PFSK-1 (cell line): Measurements from ENCODE around the gene SLC24A3.

Experiments used
- FOXP2 ChIP-seq: optimal IDR thresholded peaks from 2 replicates; pipeline ENCODE3; 2011; ENCODE audit warnings: borderline replicate concordance, control low read depth, inconsistent platforms; ENCODE audit not compliant: insufficient read depth; ENCODE audit errors: extremely low read length, extremely low read depth
- POLR2AphosphoS5 ChIP-seq: IDR thresholded peaks from 2 replicates; pipeline ENCODE4 v1.6.1; 2012; ENCODE audit warnings: low read depth, mild to moderate bottlenecking, control low read depth, low read length, moderate library complexity
- SIN3A ChIP-seq: IDR thresholded peaks from 2 replicates; pipeline ENCODE4 v1.6.1; 2012; ENCODE audit warnings: mild to moderate bottlenecking, low read length, moderate library complexity, borderline replicate concordance; ENCODE audit not compliant: insufficient read depth
- TAF1 ChIP-seq: IDR thresholded peaks from 2 replicates; pipeline ENCODE4 v1.6.1; 2012; ENCODE audit warnings: low read length, control low read depth, borderline replicate concordance; ENCODE audit not compliant: insufficient read depth
- TF ChIP-seq, protein P1 (sequence below), 2 experiments: IDR thresholded peaks; 2 replicates each; pipeline versions ENCODE4 v1.6.1 to v1.8.0; 2011 to 2012; ENCODE audit warnings: low read depth in 2 of 2, low read length in 2 of 2, control low read depth in 1 of 2, inconsistent platforms in 1 of 2, mild to moderate bottlenecking in 1 of 2, moderate library complexity in 1 of 2; ENCODE audit not compliant: insufficient read depth in 1 of 2

Gene SLC24A3

DNA sequence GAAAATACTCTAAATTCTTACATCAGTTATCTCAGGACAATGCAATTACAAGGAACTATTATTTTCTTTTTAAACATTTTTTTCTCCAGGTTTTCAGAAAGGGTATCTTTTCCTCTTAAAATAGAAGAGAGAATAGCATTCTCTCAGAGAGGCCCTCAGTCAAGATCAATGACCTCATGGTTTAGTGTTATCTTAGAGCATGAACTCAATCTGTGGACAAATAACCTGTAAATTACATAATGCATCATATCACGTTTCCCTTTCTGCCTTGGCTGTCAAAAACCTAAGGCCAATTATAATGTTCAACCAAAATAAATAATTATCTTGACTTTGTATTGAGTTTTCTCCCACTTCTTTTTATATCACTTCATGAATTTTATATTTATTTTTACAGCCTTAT, 202.2 kb downstream of the SLC24A3 start:
- no peak for TF ChIP-seq TAF1
- no peak for TF ChIP-seq SIN3A
- TF ChIP-seq, protein P1, sequence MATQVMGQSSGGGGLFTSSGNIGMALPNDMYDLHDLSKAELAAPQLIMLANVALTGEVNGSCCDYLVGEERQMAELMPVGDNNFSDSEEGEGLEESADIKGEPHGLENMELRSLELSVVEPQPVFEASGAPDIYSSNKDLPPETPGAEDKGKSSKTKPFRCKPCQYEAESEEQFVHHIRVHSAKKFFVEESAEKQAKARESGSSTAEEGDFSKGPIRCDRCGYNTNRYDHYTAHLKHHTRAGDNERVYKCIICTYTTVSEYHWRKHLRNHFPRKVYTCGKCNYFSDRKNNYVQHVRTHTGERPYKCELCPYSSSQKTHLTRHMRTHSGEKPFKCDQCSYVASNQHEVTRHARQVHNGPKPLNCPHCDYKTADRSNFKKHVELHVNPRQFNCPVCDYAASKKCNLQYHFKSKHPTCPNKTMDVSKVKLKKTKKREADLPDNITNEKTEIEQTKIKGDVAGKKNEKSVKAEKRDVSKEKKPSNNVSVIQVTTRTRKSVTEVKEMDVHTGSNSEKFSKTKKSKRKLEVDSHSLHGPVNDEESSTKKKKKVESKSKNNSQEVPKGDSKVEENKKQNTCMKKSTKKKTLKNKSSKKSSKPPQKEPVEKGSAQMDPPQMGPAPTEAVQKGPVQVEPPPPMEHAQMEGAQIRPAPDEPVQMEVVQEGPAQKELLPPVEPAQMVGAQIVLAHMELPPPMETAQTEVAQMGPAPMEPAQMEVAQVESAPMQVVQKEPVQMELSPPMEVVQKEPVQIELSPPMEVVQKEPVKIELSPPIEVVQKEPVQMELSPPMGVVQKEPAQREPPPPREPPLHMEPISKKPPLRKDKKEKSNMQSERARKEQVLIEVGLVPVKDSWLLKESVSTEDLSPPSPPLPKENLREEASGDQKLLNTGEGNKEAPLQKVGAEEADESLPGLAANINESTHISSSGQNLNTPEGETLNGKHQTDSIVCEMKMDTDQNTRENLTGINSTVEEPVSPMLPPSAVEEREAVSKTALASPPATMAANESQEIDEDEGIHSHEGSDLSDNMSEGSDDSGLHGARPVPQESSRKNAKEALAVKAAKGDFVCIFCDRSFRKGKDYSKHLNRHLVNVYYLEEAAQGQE (IDR thresholded peaks at IDR 0.05; ENCODE audit: insufficient read depth in 1 of 2, low read depth in 2 of 2, low read length in 2 of 2), result no peak
- TF ChIP-seq POLR2AphosphoS5, result no peak
- no peak for TF ChIP-seq FOXP2

DNA sequence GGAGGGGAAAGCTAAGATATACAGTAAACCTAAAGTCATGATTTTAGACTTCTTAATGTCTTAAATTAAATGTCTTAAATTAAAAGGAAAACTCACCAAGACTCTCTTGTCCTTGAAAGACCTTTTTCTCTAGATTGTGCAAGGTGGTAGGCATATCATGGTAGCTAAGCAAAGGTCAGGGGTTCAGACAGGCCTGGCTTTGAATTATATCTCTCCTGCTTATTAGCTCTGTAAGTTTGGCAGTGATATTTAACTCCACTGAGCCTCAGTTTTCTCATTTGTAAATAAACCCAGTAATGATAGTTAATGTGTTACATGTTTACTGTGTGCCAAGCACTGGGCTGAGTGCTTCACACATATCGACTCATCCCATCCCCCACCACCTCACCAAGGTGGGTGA, 203.3 kb downstream of the SLC24A3 start:
- TF ChIP-seq SIN3A (no peak), TAF1 (no peak), FOXP2 (no peak), POLR2AphosphoS5 (no peak)
- TF ChIP-seq, protein P1 (IDR thresholded peaks at IDR 0.05; ENCODE audit: insufficient read depth in 1 of 2, low read depth in 2 of 2, low read length in 2 of 2), result no peak

DNA sequence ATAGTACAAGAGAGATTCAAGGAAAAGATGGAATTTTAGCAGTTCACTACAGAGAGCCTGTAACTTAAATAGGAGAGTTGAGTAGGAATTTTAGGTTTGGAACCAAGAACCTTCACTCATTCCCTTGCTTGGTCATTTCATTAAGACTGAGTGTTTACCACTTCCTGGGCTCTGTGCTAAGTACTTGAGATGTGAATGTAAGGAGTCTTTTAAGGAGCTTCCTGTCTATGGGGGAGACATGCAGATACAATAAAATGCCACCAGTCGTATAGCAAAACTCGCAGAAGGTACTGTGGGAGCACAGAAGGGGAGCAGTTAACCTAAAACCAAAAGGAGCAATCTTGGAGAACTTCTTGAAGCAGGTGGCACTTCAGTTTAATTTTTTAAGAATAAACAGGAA, 204.2 kb downstream of the SLC24A3 start:
- TF ChIP-seq FOXP2 (no peak), TAF1 (no peak), SIN3A (no peak), POLR2AphosphoS5 (no peak)
- TF ChIP-seq, protein P1 (IDR thresholded peaks at IDR 0.05; ENCODE audit: insufficient read depth in 1 of 2, low read depth in 2 of 2, low read length in 2 of 2), result no peak

DNA sequence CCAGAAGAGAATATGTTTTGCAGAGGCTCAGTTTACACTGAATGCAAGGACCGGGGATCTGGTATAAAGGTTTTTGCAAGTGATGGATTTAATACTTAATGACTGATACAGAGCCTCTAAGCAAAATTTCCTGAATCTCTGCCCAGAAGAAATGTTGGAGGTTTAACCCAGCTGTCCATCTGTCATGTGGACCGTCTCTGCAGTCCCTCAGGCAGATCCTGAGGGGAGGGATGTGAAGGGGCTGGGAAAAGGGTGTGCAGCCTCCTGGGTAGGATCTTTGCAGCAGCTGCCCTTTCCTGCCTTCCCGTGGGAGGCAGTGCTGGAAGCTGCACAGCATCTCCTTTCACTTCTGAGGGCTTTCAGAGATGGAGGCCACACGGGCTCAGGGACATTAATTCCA, 207.0 kb downstream of the SLC24A3 start:
- TF ChIP-seq, protein P1 (IDR thresholded peaks at IDR 0.05; ENCODE audit: insufficient read depth in 1 of 2, low read depth in 2 of 2, low read length in 2 of 2), result no peak
- TF ChIP-seq SIN3A, result no peak
- TF ChIP-seq TAF1, result no peak
- TF ChIP-seq FOXP2, result no peak
- no peak for TF ChIP-seq POLR2AphosphoS5

DNA sequence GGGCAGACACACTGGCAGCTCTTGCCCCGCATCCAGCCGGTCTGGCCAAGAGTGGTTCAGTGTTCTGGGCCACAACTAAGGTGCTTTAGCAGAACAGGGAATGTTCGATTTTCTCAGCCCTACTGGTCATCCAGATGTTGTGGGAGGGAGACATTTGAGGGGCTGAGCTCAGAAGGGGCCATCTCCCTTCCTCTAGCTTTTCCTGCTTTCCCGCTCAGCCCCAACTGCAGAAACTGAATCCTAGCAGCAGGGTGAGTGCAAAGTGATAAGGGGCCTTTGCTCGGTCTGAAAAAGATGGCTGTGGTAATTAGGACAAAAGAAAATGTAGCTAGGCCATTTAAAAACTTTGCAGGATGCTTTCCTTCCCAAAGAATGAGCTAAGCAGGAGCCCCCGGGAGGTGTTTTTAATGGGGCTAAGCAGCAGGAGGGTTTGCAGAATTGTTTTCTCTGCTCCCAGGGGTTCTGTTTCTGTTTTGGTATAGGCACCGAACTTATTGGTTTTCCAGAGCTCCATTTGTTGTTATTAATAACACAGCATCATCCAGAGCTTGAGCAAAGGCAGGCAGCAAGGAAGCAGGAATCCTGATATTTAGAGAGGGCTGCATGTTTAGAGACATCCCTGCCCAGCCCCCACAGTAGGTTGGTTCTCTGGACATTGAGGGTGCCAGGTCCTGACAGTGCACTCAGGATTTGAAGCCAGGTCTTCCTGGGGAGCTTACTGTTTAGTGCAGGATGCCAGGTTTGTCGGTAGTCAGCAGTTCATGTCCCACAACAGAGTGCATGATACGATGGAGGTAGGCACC, 210.9 kb downstream of the SLC24A3 start:
- TF ChIP-seq FOXP2 (no peak), POLR2AphosphoS5 (no peak), TAF1 (no peak), SIN3A (no peak)
- TF ChIP-seq, protein P1 (IDR thresholded peaks at IDR 0.05; ENCODE audit: insufficient read depth in 1 of 2, low read depth in 2 of 2, low read length in 2 of 2), result no peak
